Neural progenitor cell (in vitro differentiated cells): Measurements from ENCODE around the gene FER1L5. TPM values are rescaled to one million over a fixed set of nuclear protein-coding genes. Genes with fewer than 3 reads are reported as not detected.
"Not testable (repeated sequence)": the region's sequence is repeated elsewhere in the genome, so short reads cannot be mapped to it uniquely, and the experiment has no call there.

ENCODE experiments used
- DNase-seq: peaks from one replicate; pipeline ENCODE4 v3.0.0-alpha.2; 2016; ENCODE audit warnings: low spot score
- H2AFZ ChIP-seq: fragments of 200-600 bp; sonication (generic); replicated peaks from 2 replicates; pipeline ENCODE4 v1.6.1; 2016; ENCODE audit warnings: antibody characterized with exemption
- H3F3A ChIP-seq: fragments of 200-600 bp; sonication (generic); 2 replicates; pipeline ENCODE4 v1.6.1; 2016; ENCODE audit warnings: antibody characterized with exemption, low read depth
- H3K27ac ChIP-seq: fragments of 200-600 bp; sonication (generic); 2 replicates; pipeline ENCODE4 v1.5.1; 2016; ENCODE audit warnings: mild to moderate bottlenecking
- H3K27me3 ChIP-seq: fragments of 200-600 bp; sonication (generic); 2 replicates; pipeline ENCODE4 v1.6.1; 2016; ENCODE audit warnings: mild to moderate bottlenecking, moderate library complexity
- H3K36me3 ChIP-seq: fragments of 200-600 bp; sonication (generic); 2 replicates; pipeline ENCODE4 v1.5.1; 2016
- H3K4me1 ChIP-seq: fragments of 200-600 bp; sonication (generic); 2 replicates; pipeline ENCODE4 v1.6.1; 2016; ENCODE audit warnings: mixed run types
- H3K4me2 ChIP-seq: fragments of 200-600 bp; sonication (generic); 2 replicates; pipeline ENCODE4 v1.6.1; 2016
- H3K4me3 ChIP-seq: fragments of 200-600 bp; sonication (generic); 2 replicates; pipeline ENCODE4 v1.5.1; 2016
- H3K79me2 ChIP-seq: fragments of 200-600 bp; sonication (generic); 2 replicates; pipeline ENCODE4 v1.6.1; 2016; ENCODE audit warnings: low read depth
- H3K9ac ChIP-seq: fragments of 200-600 bp; sonication (generic); 2 replicates; pipeline ENCODE4 v1.6.1; 2016
- H3K9me3 ChIP-seq: fragments of 200-600 bp; sonication (generic); 2 replicates; pipeline ENCODE4 v1.5.1; 2016; ENCODE audit warnings: low read depth
- H4K20me1 ChIP-seq: fragments of 200-600 bp; sonication (generic); 2 replicates; pipeline ENCODE4 v1.6.1; 2016; ENCODE audit warnings: low read depth
- H3K27ac Mint-ChIP-seq: 3 replicates; pipeline ENCODE4 v1.8.0; 2021; ENCODE audit warnings: mixed read lengths
- H3K27me3 Mint-ChIP-seq: 2 replicates; pipeline ENCODE4 v1.8.0; 2022; ENCODE audit warnings: low read depth, mild to moderate bottlenecking, inconsistent platforms, moderate library complexity, mixed read lengths; ENCODE audit not compliant: insufficient read depth
- H3K36me3 Mint-ChIP-seq: 3 replicates; pipeline ENCODE4 v1.8.0; 2021; ENCODE audit warnings: mixed read lengths
- H3K4me1 Mint-ChIP-seq: 3 replicates; pipeline ENCODE4 v1.8.0; 2021; ENCODE audit warnings: mixed read lengths
- H3K4me3 Mint-ChIP-seq: 3 replicates; pipeline ENCODE4 v1.8.0; 2021; ENCODE audit warnings: mild to moderate bottlenecking, moderate library complexity, mixed read lengths
- H3K9me3 Mint-ChIP-seq: 3 replicates; pipeline ENCODE4 v1.8.0; 2020; ENCODE audit warnings: mixed read lengths
- EZH2 ChIP-seq: fragments of 200-600 bp; sonication (generic); IDR thresholded peaks from 2 replicates; pipeline ENCODE4 v1.6.1; 2017; ENCODE audit warnings: antibody characterized with exemption, mild to moderate bottlenecking, moderate library complexity
- EZH2phosphoT487 ChIP-seq: fragments of 200-600 bp; sonication (generic); IDR thresholded peaks from 2 replicates; pipeline ENCODE4 v1.6.1; 2017; ENCODE audit warnings: antibody characterized with exemption
- total RNA-seq: library from RNA; depleted of rRNA; stranded (reverse); fragments of >200 nt; gene quantifications from 2 replicates; pipeline ENCODE4 v1.2.3, GENCODE V29; 2015; ENCODE audit warnings: low replicate concordance
- TF ChIP-seq, protein P1 (sequence below): fragments of 200-600 bp; sonication (generic); IDR thresholded peaks from 2 replicates; pipeline ENCODE4 v1.5.1; 2017; ENCODE audit warnings: antibody characterized with exemption, mild to moderate bottlenecking

The FER1L5 gene
- total RNA-seq, 1 donor from 2014 or later: 1.7 TPM

DNA sequence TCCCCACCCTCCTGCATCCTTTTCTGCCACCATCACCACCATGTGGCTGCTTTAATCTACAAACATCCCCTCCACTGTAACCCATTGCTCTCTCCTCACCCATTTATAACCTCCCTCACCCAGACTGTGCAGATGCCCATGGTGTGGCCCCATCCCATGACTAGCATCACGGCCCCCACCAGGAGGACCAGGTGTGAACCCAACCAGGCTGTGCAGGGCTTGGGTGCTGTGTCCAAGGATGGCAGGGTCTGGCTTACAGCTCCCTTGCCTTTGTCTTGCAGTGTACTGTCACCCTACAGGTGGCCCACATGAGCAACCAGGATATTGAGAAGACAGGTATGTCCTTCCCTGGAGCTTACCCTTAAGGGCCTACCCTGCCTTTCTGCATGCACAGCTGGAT is 6.8 kb downstream of the FER1L5 start:
- DNase-seq: no peak

DNA sequence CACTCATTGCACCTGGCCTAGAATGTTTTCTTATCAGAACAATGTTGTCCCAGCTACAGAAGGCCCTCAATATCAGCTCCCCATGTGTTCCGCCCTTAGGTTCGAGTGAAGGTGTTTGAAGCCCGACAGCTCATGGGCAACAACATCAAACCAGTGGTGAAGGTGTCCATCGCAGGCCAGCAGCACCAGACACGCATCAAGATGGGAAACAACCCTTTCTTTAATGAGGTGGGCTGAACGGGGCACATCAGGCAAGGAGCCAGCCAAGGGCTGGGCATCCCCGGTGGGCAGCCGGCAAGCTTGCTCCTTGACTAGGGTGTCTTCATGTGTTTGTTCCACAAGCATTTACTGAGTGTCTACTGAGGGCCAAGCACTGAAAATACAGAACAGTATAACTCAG is 9.2 kb downstream of the FER1L5 start:
- H3K36me3 ChIP-seq: no peaks in the 10 kb centered on the region
- TF ChIP-seq EZH2phosphoT487 (no peak), EZH2 (no peak)
- TF ChIP-seq, protein P1, sequence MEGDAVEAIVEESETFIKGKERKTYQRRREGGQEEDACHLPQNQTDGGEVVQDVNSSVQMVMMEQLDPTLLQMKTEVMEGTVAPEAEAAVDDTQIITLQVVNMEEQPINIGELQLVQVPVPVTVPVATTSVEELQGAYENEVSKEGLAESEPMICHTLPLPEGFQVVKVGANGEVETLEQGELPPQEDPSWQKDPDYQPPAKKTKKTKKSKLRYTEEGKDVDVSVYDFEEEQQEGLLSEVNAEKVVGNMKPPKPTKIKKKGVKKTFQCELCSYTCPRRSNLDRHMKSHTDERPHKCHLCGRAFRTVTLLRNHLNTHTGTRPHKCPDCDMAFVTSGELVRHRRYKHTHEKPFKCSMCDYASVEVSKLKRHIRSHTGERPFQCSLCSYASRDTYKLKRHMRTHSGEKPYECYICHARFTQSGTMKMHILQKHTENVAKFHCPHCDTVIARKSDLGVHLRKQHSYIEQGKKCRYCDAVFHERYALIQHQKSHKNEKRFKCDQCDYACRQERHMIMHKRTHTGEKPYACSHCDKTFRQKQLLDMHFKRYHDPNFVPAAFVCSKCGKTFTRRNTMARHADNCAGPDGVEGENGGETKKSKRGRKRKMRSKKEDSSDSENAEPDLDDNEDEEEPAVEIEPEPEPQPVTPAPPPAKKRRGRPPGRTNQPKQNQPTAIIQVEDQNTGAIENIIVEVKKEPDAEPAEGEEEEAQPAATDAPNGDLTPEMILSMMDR: no peak
- H3K27ac ChIP-seq: no peak overlapping the region
- Mint-ChIP-seq H3K36me3 (peaks cover 11% of the 10 kb centered on the region), H3K4me1 (peaks cover 2% of the 10 kb centered on the region), H3K27ac (no peak overlapping the region), H3K9me3 (no peaks in the 10 kb centered on the region), H3K27me3 (peaks cover 7% of the 10 kb centered on the region), H3K4me3 (no peak overlapping the region)
- H3K4me1 ChIP-seq: no peaks in the 10 kb centered on the region
- no peaks in the 10 kb centered on the region for H3K27me3 ChIP-seq
- no peak for DNase-seq
- H3K79me2 ChIP-seq: no peaks in the 10 kb centered on the region
- H3K4me2 ChIP-seq: no peak overlapping the region
- H2AFZ ChIP-seq: no peak overlapping the region
- no peak overlapping the region for H3K9ac ChIP-seq
- H3K9me3 ChIP-seq: no peaks in the 10 kb centered on the region
- H3F3A ChIP-seq: no peaks in the 10 kb centered on the region
- H3K4me3 ChIP-seq: no peak overlapping the region
- H4K20me1 ChIP-seq: no peaks in the 10 kb centered on the region

More for the DNA sequence above, 6.8 kb downstream of the FER1L5 start:
- peaks cover 2% of the 10 kb centered on the region for H3K4me1 Mint-ChIP-seq
- no peak overlapping the region for H3K27ac Mint-ChIP-seq
- Histone ChIP-seq H3K27ac (no peak overlapping the region), H3K79me2 (no peaks in the 10 kb centered on the region), H3K4me2 (no peak overlapping the region), H3K27me3 (no peaks in the 10 kb centered on the region), H3K4me3 (no peak overlapping the region), H2AFZ (no peak overlapping the region), H3K9ac (no peak overlapping the region), H4K20me1 (no peaks in the 10 kb centered on the region), H3K9me3 (no peaks in the 10 kb centered on the region), H3K4me1 (no peaks in the 10 kb centered on the region), H3K36me3 (no peaks in the 10 kb centered on the region), H3F3A (no peaks in the 10 kb centered on the region)
- peaks cover 6% of the 10 kb centered on the region for H3K36me3 Mint-ChIP-seq
- peaks cover 7% of the 10 kb centered on the region for H3K27me3 Mint-ChIP-seq
- no peak overlapping the region for H3K4me3 Mint-ChIP-seq
- H3K9me3 Mint-ChIP-seq: no peaks in the 10 kb centered on the region
- TF ChIP-seq EZH2 (no peak), EZH2phosphoT487 (no peak)
- TF ChIP-seq, protein P1: no peak

DNA sequence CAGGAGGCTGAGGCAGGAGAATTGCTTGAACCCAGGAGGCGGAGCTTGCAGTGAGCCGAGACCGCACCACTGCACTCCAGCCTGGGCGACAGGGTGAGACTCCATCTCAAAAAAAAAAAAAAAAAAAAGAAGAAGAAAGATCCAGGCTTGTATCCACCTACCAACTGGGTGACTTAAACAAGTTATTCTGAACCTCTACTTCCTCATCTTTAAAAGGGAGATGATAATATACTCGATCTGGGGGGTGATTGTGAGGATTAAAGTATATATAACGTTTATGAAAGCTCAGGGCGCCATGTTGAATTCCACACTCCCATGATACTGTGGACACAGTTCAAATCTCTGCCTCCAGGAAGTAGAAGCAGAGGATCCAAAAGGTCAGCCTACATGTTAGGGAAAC is 12.2 kb downstream of the FER1L5 start:
- H3K9me3 ChIP-seq, H3K9ac ChIP-seq, H3K36me3 ChIP-seq, H3K4me2 ChIP-seq, H3K27ac ChIP-seq, DNase-seq, H3K27ac Mint-ChIP-seq, H3K4me1 ChIP-seq, H3F3A ChIP-seq, H3K4me3 Mint-ChIP-seq, H3K27me3 Mint-ChIP-seq, H3K4me1 Mint-ChIP-seq, H3K79me2 ChIP-seq, H4K20me1 ChIP-seq, H3K9me3 Mint-ChIP-seq, H3K4me3 ChIP-seq, H3K27me3 ChIP-seq, H2AFZ ChIP-seq: not testable (repeated sequence)
- H3K36me3 Mint-ChIP-seq: peaks cover 10% of the 10 kb centered on the region

DNA sequence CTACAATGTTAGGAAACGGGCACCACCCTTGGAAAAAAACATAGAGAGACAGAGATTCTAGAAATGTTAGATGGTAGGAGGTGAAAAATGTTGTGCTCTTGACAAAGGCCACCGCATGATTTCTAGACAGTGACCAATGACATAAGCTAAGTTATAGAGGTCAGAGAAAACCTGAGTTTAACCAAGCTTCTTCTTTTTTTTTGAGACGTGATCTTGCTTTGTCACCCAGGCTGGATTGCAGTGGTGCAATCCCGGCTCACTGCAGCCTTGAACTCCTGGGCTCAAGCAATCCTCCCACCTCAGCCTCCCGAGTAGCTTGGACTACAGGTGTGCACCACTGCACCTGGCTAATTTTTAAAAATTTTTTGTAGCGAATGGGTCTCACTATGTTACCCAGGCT is 13.0 kb downstream of the FER1L5 start:
- H3K4me1 Mint-ChIP-seq: no peaks in the 10 kb centered on the region
- no peak overlapping the region for H2AFZ ChIP-seq
- H3K4me1 ChIP-seq: no peaks in the 10 kb centered on the region
- no peak overlapping the region for H3K4me3 ChIP-seq
- no peaks in the 10 kb centered on the region for H3K9me3 ChIP-seq
- no peaks in the 10 kb centered on the region for H3K9me3 Mint-ChIP-seq
- H3K4me2 ChIP-seq: no peak overlapping the region
- H3K36me3 ChIP-seq: no peaks in the 10 kb centered on the region
- no peaks in the 10 kb centered on the region for H3K79me2 ChIP-seq
- no peaks in the 10 kb centered on the region for H4K20me1 ChIP-seq
- H3K36me3 Mint-ChIP-seq: peaks cover 10% of the 10 kb centered on the region
- no peak overlapping the region for H3K27ac ChIP-seq
- H3K9ac ChIP-seq: no peak overlapping the region
- no peak overlapping the region for H3K4me3 Mint-ChIP-seq
- no peaks in the 10 kb centered on the region for H3K27me3 ChIP-seq
- no peak for DNase-seq
- no peak overlapping the region for H3K27ac Mint-ChIP-seq
- peaks cover 3% of the 10 kb centered on the region for H3K27me3 Mint-ChIP-seq
- no peaks in the 10 kb centered on the region for H3F3A ChIP-seq
- TF ChIP-seq, protein P1: no peak
- TF ChIP-seq EZH2 (no peak), EZH2phosphoT487 (no peak)
